ENCODE results near the gene LANCL1.

Gene LANCL1, protein sequence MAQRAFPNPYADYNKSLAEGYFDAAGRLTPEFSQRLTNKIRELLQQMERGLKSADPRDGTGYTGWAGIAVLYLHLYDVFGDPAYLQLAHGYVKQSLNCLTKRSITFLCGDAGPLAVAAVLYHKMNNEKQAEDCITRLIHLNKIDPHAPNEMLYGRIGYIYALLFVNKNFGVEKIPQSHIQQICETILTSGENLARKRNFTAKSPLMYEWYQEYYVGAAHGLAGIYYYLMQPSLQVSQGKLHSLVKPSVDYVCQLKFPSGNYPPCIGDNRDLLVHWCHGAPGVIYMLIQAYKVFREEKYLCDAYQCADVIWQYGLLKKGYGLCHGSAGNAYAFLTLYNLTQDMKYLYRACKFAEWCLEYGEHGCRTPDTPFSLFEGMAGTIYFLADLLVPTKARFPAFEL

DNA sequence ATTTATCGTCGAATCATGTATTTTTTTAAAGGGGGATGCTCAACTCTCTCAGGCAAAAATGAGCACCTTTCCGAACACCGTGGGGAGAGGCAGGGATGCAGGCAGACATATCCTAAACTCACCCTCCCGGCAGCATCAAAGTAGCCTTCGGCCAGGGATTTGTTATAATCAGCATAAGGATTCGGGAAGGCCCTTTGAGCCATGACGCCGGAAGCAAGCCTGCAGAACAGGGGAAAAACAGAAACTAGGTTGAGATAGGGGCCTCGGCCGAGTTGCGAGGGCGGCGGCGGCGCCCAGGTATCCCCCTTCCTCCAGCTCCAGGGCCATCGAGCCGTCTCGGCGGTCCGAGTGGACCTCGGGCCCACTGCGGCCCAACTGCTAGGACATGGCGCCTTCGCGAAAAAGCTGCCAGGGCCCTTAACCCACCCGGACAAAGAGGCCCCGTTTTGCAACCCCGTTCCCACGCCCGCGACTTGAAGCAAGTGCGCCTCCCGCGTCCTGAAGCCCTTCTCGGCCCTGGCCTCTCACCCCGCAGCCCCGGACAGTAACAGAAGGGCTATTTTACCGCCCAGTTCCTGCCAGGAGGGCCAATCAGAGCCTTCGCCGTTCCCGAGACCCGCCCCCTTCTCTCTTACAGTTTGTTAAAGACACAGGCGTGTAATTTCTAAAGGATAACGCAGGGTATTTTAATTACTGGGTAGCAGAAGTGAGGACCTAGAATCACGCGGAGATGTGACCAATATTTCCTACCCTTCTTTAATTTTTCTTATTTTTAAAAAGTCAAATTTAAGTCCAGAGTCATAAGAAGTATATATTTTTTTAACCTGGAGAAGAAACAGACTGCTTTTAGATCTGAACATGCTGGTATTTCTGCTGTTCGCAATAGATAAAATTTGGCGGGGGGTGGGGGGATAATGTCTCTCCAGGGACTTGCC is at the start of gene LANCL1:
TSS of gene LANCL1 (minus strand) at position 566 of the 935 bp plus-strand sequence. CDS start at position 203, 363 bp downstream.
- peak; percentile 96 for DNase-seq (ENCODE audit: low spot score)

DNA sequence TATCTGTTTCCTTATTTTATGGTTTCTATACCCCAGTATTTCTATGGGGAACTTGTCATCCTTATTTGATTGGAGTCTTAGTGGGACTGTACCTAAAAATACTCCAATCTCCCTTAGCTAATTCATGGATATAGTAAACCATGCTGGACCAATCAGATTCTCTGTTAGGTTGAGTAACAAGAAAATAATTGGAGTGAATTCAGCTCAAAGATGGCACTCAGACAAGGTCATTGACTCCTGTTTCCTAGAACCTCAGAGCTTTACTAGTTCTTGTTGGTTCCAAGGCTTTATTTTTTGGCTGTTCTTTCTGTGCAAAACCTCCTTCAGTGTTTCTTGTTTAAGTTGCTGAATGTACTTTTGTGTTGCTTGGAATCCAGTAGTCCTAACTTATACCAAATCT is 48.0 kb upstream of the LANCL1 start:
- no peak for DNase-seq (ENCODE audit: low spot score)

DNA sequence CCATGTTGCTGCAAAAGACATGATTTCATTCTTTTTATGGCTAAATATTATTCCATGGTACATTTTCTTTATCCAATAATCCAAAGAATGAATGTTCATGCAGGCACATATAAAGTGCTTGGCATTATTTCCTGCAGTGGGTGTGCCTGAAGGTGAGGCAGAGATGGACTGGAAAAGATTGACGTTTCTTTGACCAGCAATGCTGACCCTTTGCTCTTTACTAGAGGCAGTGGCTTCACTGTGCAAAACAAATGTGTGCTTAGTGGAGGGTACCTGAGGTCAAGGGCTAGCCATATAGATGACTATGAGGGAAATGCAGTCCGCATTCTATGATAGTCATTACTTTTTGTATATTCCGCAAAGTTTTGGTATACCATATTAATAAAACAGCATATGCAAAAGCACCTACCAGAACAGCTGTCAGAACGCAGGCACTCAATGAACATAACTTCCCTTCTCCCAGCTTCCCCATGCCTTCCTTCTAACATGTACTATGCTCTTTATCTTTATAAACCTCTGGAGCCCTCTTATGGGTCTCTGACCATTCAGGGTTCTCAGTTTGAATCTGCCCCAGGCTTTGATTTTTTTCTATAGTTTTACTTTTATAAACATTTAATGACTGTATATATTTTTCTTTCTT is 47.2 kb upstream of the LANCL1 start:
- DNase-seq (ENCODE audit: low spot score) = no peak

DNA sequence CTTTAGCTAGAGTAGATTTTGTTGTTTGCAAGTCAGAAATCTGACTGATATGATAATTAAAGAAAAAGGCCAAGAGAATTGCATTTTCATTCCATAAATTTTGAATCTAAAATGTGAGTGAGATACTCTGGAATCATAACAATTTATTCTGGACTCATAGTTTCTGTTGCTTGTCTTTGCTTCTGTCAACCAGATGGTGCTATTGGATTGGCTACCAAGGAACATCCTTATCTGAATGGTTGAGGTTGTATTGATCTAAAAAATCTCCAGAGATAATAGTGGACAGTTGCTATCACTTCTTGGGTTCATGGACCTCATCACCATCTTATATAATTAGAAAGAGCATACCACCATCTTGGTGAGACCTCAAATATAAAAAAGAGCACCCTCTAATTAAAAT is 45.8 kb upstream of the LANCL1 start:
- no peak for DNase-seq (ENCODE audit: low spot score)

DNA sequence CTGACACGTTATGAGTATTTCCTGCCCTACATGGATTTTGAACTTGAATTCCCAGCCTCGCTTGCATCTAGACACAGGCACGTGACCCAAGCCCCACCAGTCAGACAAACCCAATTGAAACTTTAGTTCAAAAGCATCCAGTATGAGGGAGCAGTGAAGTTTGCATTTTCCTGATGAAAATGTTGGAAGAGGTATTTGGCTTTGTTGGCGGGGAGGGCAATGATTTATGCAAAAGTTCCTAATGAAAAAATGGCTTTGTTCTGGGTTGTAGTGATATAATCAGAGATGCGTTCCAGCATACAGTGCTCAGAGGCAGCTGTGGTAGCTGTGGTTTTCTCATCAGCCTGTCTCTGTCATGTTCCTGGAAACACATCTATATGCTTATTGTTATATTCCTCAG is 43.0 kb upstream of the LANCL1 start:
- DNase-seq (ENCODE audit: low spot score) = peak; percentile 67

DNA sequence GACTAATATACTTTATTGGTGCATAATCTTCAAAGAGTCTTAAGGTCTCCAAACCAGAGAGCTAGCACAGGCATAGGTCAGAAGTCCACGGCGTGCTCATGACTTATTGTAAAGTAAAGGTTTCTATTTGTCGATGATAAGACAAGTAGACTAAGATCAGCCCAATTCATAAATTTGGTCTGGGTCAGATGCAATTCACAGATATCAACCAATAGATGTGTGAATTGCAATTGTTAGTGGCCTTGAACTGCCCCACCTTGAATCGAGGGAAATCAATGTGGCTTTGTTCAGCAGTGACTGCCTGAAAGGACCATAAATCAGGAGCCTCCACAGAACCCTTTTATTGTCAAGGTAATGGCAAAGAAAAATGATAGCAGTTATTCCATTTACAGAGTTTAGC is 40.7 kb upstream of the LANCL1 start:
- DNase-seq (ENCODE audit: low spot score) = no peak

DNA sequence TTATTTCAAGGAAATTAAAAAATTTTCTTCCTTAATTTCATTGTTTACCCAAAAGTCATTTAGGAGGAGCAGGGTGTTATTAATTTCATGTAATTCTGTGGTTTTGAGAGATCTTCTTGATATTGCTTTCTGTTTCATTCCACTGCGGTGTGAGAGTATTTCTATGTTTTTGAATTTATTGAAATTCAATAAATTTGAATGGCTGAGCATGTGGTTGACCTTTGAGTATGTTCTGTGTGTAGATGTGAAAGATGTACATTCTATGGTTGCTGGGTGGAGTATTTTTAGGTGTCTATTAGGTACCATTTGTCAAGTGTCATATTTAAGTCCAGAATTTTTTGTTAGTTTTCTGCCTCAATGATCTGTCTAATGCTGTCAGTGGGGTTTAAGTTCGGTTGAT is 39.4 kb upstream of the LANCL1 start:
- DNase-seq (ENCODE audit: low spot score) = no peak

DNA sequence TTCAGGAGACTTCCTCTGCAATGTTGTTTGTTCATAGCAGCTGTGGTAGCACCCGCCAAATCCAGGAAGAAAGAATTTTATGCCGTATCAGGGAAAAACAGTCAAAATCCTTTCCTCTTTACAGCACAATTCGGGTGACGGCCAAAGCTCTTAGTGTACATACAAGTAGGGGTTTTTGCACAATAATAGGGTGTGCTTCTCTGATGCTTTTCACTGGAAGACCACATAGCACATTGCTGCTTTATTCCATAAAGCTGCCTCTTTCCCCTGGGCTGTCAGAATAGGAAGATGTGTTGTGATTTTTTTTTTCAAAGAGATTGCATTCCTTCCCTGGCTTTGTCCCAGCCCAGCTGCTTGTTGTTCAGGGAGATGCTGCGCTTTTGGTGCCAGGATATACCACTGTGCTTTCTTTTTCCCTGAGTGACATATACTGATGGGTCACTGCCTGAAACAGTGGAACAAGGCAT is 27.2 kb upstream of the LANCL1 start:
- DNase-seq (ENCODE audit: low spot score) = peak; percentile 96

DNA sequence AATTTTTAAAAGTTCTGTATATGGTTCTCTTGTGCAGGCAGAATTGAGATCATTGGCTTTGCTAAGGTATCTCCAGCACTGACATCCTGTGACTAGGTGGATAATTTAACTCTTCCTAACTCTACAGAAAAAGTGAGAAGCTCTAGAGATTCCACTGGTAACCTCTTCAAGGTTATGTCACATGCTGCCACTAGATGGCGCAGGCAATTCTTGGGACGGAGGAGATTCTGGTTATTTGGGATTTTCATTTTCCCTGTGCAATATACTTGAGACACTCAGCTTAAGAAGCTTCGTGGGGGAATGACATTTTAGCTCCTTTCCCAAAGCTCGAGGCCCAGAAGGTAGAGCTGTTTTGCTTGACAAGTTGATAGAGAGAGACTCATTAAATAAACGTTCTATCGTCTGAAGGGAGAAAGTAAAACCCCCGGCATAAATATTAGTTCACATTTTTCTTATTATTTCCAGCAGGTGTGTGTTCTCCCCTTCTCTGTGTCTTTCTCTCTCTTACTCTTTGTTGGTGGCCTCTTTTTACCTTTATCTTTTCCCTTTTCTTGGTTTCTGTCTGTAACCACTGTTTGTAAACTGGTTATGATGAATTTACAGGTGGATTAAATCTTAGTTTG is 26.6 kb upstream of the LANCL1 start:
- DNase-seq (ENCODE audit: low spot score) = peak; percentile 86

DNA sequence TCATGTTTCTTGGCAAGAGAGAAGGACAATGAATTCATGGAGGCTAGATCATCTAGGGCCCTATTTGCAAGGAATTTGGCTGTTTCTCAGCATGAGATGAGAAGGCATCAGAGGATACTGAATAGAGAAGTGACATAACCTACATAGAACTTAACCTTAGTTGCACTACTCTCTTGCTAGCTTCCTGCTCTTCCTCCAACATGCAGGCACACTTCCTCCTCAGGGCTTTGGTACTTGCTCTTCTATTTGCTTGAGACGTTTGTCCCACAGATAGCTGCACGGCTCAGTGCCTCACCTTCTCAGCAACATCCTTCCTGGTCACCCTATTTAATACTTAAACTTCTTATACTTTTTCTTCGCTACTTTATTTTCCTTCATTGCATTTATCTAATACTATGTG is 20.0 kb upstream of the LANCL1 start:
- no peak for DNase-seq (ENCODE audit: low spot score)

DNA sequence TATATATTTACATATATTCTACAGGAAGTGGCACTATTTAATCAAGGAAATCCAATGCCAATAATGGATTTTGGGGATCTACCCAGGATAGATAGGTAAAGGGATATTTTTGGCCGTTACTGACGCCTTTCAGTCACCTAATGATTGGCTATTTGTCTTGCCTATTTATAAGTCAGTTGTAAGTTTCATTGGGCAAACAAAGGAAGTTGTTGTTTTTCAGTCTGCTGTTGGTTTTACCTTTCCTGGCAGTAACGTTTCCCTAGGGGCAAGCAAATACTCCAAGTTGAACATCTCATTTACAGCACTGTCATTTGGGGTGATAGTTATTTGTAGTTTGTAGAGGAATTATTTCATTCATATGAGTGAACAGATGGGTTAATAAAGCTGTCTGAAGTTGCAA is 17.0 kb upstream of the LANCL1 start:
- no peak for DNase-seq (ENCODE audit: low spot score)

DNA sequence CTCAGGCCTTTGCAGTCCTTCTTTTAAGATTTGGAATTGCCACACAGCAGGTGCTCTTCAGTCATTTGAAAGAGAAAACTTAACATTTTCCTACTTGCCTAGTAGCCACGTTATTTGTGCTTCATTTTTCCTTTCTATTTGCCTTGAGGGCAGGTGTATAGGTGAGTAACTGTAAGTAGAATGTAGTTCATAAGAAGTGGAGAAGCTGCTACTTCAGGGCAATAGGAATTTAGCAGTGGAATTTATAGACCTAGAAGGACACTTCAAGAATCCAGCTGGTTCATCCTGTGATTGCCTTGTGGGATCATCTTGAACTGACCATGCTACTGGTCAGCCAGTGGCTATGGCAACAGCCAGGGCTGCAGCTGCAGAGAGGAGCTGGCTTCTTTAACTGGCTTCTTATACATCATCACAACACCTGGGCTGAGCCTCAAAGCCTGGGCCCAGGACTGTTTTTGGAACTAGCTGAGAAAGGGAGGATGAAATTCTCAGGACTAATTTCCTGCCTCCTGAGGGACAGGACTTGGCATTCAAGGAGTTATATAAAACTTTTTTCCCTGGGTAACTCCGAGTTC is 5.1 kb upstream of the LANCL1 start:
- no peak for DNase-seq (ENCODE audit: low spot score)

DNA sequence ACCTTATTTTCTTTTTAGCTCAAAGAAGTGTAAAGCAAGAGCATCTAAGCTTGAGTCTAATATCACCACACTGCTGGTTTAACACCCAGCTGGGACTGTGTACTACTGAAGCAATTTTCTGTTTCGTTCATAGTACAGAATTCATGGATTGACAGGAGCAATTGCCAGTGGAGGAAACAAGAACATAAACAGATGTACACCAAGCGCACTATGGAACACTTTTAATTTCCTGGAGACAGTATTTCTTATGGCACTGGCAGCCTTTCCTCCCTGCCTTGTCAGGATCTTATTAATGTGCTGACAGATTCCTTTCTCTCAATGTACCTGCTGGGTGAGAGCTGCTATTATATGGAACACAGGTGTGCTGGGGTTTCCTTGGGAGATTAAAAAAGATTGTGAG is 4.2 kb upstream of the LANCL1 start:
- DNase-seq (ENCODE audit: low spot score) = no peak

DNA sequence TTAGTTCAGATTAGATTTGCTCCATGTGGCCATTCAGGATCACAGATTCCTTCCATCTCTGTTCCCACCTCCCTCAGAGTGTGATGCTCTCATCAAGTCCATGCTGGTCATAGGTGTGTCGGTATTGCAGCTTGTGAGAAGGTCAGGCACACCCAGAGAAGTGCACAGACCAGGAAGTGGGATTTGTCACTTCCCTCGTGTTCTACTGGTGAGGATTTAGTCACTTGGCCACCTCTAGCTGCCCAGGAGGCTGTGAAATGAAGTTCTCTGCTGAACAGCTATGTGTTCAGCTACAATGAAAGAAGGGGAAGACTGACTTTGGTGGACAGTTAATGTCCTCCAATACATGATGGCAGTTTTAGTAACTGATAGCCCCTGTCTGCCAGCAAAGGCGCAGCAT is 3.5 kb upstream of the LANCL1 start:
- no peak for DNase-seq (ENCODE audit: low spot score)

DNA sequence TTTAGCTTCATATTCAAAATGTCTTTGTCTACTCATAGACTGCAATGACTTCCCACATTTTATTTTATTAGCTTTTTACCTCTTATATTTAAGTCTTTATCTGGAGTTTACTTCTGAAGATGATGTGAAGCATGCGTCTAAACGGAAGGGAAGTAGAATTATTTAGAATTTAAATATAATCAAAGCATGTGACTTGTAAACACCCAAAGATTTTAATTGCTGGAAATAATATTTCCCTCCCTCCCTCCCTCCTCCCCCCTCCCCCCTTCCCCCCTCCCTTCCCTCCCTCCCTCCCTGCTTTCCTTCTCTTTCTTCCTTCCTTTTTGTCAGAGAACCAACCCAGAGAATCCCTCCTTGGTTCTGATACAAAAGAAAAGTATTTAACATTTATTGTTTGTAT is 2.1 kb upstream of the LANCL1 start:
- no peak for DNase-seq (ENCODE audit: low spot score)

DNA sequence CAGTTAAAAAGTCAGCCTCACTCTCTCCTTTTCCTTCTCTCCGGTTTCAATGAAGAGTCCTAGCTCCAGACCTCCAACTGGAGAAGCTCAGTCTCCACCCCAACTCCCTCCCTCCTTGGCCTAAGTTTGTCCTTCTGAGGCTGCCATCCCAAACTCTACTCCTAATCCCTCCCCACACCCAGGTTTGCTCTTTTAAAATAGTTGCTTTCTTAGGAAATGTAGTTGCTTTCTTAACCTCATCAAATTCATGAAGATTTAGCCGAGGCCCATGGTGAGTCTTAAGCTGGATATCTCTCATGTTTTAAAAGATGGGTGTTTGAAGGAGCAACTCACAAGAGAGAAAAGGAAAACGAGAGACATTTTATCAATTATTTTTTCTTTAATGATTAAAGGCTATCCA is 937 bp upstream of the LANCL1 start:
- no peak for DNase-seq (ENCODE audit: low spot score)

DNA sequence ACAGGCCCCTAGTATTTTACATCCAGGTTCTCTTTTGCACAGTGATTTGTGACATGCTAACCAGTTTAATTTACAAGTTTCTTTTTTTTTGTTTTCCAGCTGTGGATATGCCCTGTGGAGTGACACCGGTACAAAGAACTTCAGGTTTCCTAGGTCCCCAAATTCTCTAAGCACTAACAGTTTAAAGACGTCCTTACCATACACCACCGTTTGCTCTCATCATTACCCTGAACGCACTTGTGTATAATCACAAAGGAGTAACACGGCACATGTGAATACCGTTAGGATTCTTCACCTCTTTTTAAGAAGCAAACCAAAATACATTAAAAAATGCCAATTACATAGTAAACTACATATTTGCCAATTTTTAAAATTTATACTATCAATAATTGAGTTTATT is 853 bp downstream of the LANCL1 start:
- no peak for DNase-seq (ENCODE audit: low spot score)

DNA sequence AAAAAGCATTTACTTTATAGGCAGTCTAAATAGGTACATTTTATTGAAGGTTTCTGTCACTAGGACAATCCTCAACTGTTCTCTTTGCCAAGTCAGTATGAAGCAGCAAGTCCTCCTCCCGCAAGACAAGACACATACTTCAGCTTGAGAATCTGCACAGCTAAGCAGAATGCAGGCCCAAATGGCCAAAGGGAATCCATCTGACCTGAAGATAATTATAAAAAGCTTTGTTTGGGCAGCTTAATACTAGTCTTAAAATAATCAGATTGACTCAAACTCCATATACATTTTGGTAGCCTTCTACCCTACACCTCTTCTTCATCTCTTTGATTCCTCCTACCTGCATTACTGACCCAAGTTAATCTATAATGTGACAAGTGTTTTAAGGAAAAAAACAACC is 1.8 kb downstream of the LANCL1 start:
- DNase-seq (ENCODE audit: low spot score) = no peak

DNA sequence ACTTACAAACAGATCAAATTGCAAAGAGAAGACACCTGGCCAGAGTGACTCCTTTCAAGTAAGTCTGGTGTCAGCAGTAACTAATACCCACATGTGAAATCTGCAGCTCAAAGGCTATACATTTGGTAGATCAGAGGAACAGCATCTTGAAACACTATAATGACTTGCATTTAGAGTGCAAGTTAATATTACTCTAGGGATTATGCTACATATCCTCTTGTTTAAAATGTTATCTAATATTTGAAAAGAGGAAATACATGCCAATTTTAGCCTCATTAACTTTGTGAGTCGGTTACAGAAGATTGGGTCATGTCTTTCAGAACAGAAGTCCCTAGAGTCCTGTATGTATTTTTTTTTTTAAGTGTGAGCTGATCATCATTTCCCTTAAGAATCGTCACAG is 15.2 kb downstream of the LANCL1 start:
- DNase-seq (ENCODE audit: low spot score) = no peak

DNA sequence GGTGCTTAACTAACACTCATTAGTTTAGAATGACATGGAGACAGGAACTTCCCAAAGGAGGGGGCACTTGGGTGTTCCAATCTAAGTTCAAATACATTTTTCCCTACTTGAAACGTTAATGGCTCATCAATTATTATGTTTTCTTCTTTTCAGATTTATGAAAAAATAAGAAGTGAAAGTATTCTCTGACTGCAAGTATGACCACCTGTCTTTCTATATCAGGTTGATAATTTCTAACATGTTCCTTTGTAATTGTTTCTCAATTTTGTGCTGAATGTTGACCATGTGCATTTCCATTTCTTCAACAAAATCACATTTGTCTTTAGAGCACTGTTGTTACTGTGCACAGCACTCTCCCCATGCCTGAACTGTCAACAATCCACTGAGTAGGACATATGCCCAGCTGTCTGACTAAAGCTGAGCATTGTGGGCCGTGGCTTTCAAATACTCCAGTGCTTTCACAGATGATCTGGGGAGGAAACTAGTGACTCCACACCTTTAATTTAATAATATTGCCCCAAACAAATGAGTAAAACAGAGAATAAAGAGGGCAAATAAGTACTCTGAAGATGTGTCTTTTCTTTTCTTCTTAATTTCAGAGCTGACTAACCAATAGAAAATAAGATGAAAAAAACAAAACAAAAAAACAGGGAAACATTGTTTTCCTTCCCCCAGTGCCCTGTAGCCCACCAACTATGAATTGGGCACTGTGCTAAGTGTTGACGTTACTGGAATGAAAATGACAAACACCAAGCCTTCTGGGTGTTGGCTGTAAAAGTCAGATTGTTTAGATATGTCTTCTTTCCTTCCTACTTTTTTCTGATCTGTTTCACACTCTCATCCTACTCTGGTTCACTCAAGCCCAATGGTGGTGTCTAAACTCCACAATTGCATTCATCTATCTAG is 16.0 kb downstream of the LANCL1 start:
- DNase-seq (ENCODE audit: low spot score) = peak; percentile 84

DNA sequence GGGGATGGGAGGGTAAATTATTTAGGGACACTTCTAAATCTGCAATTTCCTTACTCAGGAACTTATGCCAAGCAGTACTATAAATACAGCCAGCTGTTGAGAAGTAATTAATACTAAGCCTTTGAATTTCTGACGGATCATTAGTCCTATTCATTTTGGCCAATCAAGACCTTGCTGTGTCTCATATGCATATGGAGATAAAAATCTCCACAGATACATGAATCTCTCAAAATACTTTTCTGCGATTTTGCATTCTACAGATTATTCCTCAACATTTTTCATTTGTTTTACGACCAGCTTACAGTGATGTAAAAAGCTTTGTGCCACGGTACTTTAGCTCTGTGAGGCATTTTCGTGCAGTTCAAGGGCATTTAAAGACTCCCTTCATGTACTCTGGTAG is 16.7 kb downstream of the LANCL1 start:
- no peak for DNase-seq (ENCODE audit: low spot score)
